GM12873 (cell line): ENCODE data around the gene EVI5L.

ENCODE experiments used
- CTCF ChIP-seq: IDR thresholded peaks from 2 replicates; pipeline ENCODE4 v1.5.1; 2012; ENCODE audit warnings: low read depth, mild to moderate bottlenecking, moderate library complexity, low read length, control low read depth; ENCODE audit not compliant: insufficient read depth; ENCODE audit errors: missing control alignments

EVI5L gene

GRCh38 chr19:7847664-7848063 is 17.6 kb downstream of the EVI5L start:
- no peak for TF ChIP-seq CTCF

- TF ChIP-seq CTCF, result no peak
Observed at GRCh38 chr19:7848779-7849457, 18.9 kb downstream of the EVI5L start.

- no peak for TF ChIP-seq CTCF
Observed at GRCh38 chr19:7849631-7849999, 19.6 kb downstream of the EVI5L start.

GRCh38 chr19:7850000-7850813 is 20.2 kb downstream of the EVI5L start:
- no peak for TF ChIP-seq CTCF

DNA sequence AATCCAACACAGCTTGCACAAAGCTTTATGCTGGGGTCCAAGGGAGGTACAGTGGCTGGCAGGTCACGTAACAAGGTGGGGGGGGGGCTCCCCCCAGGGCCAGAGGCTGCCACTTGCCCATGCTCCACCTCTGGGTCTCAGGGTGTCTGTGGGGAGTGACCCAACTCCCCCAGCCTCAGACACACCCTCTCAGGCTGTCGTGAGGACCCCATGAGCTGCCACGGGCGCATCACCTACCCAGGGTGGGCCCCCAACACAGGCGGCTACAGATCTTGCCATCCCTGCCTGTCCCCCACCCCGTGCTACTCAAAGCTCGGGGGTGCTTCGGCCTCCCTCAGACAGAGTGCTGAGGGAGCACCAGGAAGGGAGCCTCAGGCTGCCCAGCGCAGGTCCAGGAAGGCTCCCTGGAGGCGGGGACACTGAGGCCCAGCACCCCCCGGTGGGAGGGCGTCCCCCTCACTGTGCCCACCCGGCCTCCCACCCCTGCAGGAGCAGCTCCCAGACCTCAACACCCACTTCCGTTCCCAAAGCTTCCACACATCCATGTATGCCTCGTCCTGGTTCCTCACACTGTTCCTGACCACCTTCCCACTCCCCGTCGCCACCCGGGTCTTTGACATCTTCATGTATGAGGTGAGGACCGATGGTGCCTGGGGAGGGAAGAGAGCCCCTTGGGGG is 21.1 kb downstream of the EVI5L start:
- TF ChIP-seq CTCF, result no peak

- no peak for TF ChIP-seq CTCF
Observed at GRCh38 chr19:7851623-7852500, 21.8 kb downstream of the EVI5L start.
